ENCODE results near the gene RYR1.
A peak's percentile ranks its signal among the peaks of the same experiment; 100 is the strongest.
"Not testable (repeated sequence)": the region's sequence is repeated elsewhere in the genome, so short reads cannot be mapped to it uniquely, and the experiment has no call there.

The RYR1 gene

GRCh38 chr19:38624822-38625221, 191.3 kb downstream of the RYR1 start:
- no peak for DNase-seq

GRCh38 chr19:38626401-38626800, 192.9 kb downstream of the RYR1 start:
- DNase-seq = no peak

GRCh38 chr19:38629568-38629967, 196.1 kb downstream of the RYR1 start:
- DNase-seq = no peak

- DNase-seq = not testable (repeated sequence)
Measured at GRCh38 chr19:38631301-38631700, 197.8 kb downstream of the RYR1 start.

- DNase-seq = not testable (repeated sequence)
Measured at GRCh38 chr19:38631811-38632475, 198.5 kb downstream of the RYR1 start.

- no peak for DNase-seq
Measured at GRCh38 chr19:38632476-38633213, 199.2 kb downstream of the RYR1 start.

GRCh38 chr19:38634757-38635482, 201.4 kb downstream of the RYR1 start:
- DNase-seq = peak; percentile 43

- DNase-seq = no peak
Measured at GRCh38 chr19:38635483-38636399, 202.2 kb downstream of the RYR1 start.
